22Rv1 (cell line): Measurements from ENCODE around the gene CCDC175.
A peak's percentile ranks its signal among the peaks of the same experiment; 100 is the strongest.

Experiments
- H3K27ac ChIP-seq: fragments of 450-650 bp; 2 replicates; pipeline ENCODE4 v1.5.1; 2017
- ZFX ChIP-seq: fragments of 450-650 bp; IDR thresholded peaks from 2 replicates; pipeline ENCODE4 v1.6.1; 2017; ENCODE audit warnings: antibody characterized with exemption, borderline replicate concordance
- TF ChIP-seq, protein P1 (sequence below): fragments of 450-650 bp; IDR thresholded peaks from 2 replicates; pipeline ENCODE4 v1.5.1; 2017; ENCODE audit warnings: mild to moderate bottlenecking

Gene CCDC175

DNA sequence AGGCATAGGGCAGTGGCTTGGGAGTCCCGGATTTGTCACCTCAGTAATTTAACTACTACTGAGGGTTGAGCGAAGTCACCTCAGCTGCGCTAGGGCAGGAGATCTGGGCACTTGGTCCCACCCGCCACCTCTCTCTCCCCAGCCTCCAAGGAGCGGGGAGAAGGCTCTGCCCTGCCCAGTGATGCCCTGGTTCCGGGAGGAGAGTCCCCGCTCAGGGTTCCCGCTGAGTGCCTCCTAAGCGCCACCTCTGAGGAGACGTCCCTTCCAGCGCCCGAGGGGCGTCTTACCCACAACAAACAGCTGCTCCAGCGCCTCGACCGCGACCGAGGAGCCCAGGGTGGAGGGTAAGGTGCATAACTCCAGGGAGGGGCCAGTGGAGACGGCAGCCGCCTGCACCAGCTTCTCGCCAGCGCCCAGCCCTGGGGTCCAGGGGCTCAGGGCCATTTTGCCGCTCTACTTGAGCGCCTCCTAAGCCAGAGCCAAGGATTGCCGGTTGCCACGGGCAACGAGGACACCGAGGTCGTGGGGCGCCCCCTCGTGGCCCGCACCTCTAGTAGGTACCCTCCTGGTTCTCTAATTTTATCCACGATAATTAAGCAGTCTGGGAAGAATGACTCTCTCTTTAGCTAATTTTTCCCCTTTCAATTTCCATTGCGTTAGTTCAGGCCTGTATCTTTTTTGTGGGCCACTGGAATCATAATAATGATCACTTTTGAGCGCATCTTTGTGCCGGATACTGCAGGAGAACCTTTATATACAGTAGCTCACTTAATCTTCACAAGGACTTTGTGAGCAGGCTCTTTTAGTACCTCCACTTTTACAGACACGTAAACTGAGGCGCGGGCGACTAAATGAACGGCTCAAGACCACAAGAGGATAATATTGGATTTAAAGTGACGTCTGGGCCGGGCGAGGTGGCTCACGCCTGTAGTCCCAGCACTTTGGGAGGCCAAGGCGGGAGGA lies at the start of gene CCDC175:
Gene CCDC175 (minus strand): TSS at position 481 of the 963 bp plus-strand sequence. CDS start 37 bp downstream, at position 444.
- H3K27ac ChIP-seq = no peak within 1 kb of the TSS
- no peak for TF ChIP-seq ZFX
- TF ChIP-seq, protein P1, sequence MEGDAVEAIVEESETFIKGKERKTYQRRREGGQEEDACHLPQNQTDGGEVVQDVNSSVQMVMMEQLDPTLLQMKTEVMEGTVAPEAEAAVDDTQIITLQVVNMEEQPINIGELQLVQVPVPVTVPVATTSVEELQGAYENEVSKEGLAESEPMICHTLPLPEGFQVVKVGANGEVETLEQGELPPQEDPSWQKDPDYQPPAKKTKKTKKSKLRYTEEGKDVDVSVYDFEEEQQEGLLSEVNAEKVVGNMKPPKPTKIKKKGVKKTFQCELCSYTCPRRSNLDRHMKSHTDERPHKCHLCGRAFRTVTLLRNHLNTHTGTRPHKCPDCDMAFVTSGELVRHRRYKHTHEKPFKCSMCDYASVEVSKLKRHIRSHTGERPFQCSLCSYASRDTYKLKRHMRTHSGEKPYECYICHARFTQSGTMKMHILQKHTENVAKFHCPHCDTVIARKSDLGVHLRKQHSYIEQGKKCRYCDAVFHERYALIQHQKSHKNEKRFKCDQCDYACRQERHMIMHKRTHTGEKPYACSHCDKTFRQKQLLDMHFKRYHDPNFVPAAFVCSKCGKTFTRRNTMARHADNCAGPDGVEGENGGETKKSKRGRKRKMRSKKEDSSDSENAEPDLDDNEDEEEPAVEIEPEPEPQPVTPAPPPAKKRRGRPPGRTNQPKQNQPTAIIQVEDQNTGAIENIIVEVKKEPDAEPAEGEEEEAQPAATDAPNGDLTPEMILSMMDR = peak; percentile 95

DNA sequence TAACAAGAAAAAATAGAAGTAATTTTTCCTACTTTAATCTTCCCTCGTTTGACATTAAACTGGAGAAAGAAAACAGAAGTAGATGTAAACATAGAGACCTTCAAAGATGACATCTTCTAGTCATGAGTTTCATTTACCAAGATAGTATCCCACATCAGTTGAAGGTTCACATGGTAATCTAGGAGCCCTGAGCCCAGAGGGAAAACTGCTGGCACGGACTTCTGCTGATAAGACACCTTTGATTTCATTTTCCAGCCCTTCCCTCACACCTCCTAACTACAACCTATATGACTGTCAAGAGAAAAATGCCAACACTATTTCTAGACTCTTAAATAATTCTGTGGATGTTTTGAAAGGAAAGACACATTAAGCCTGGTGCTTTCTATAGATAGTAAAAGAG lies 46.0 kb upstream of the CCDC175 start:
- H3K27ac ChIP-seq = no peak overlapping the region
- no peak for TF ChIP-seq ZFX
- TF ChIP-seq, protein P1 = no peak

DNA sequence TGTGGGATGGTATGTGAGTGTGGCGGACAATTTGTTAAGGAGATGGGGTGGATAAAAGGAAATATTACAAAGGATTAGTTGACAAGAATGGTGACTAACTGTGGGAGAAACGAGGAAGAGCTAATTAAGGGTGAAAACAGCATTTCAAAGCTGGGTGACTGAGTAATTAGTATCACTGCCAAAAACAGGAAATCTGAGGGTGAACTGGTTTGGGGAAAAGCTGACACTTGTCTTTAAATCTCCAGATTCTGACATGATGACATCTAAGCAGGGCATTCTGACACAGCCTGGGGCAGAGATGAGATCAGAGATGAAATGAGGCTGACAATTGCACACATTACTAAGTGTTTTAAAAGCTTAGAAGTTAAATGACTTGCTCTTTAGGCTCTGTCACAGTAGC lies 42.4 kb upstream of the CCDC175 start:
- no peak overlapping the region for H3K27ac ChIP-seq
- no peak for TF ChIP-seq ZFX
- TF ChIP-seq, protein P1 = no peak

DNA sequence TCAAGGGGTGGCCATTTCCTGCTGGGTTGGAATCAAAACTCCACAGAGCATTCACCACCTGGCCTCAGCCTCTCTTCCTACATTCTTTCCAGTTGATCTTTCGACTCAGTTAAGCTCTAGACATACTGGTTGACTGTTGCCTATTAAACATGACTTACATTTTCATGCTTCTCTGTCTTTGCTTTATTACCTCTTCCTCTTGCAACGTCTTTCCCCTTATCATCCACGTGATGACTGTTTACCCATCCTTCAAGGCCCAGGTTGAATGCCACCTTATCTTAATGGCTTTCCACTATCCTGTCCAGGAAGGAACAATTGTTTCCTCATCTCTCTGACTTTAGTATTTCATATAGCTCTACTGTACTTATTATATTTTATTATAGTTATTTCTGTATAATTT lies 24.4 kb upstream of the CCDC175 start:
- no peak overlapping the region for H3K27ac ChIP-seq
- TF ChIP-seq ZFX = no peak
- TF ChIP-seq, protein P1 = no peak

DNA sequence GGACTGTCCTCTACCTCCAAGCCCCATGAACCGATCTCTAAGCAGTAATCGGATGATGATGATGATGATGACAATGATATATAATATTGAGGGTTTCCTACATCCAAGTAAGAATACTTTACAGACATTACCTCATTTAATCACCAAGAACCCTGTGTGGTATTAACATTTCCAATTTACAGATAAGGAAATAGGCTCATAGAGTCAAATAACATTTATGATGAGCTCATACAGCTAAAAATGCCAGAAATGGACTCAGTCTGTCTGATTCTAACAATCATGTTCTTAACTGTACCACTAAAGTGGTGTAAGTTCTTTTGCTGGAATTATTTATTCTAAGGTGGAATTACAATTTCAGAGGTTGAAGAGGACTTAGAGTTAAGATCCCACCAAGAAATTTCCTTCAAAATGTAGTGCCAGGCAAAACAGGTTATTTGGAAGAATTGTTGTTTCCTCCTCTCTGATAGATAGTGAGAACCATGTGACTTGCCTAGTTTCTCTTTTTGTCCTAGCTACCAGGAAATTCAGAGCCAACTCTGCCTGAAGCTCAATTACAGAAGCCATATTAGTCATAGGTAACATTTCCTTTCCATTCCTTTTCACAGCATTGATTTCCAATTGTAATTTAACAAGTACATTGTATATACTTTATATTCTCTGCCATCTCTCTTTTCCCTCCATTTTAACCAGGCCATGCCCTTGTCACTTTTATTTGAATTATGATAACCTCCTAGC lies 23.8 kb upstream of the CCDC175 start:
- TF ChIP-seq ZFX = no peak
- TF ChIP-seq, protein P1 = no peak
- no peak overlapping the region for H3K27ac ChIP-seq

DNA sequence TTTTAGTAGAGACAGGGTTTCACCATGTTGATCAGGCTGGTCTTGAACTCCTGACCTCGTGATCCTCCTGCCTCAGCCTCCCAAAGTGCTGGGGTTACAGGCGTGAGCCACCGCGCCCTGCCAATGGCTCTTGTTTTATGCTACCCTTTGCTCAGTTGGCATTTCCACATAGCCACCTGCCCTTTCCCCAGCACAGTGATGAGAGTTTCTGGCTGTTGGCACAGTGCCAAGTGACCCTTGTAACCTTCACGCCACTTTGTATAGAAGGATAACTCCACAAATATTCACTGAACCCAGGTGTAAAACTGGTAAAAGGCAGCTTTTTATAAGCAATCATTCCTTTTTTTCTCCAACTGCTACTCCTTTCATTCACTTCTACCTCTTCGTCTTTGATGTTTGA lies 18.5 kb upstream of the CCDC175 start:
- H3K27ac ChIP-seq = no peak overlapping the region
- no peak for TF ChIP-seq ZFX
- TF ChIP-seq, protein P1 = no peak
